ENCODE data around the gene GTF2IRD2. TPM values are rescaled to one million over a fixed set of nuclear protein-coding genes. Genes with fewer than 3 reads are reported as not detected.
"Not testable (repeated sequence)": the region's sequence is repeated elsewhere in the genome, so short reads cannot be mapped to it uniquely, and the experiment has no call there.

GTF2IRD2 gene
- total and polyA plus RNA-seq, 2 of the 4 experiments (the other 2 are of a cell fraction), result 2.9 to 5.2 TPM

DNA sequence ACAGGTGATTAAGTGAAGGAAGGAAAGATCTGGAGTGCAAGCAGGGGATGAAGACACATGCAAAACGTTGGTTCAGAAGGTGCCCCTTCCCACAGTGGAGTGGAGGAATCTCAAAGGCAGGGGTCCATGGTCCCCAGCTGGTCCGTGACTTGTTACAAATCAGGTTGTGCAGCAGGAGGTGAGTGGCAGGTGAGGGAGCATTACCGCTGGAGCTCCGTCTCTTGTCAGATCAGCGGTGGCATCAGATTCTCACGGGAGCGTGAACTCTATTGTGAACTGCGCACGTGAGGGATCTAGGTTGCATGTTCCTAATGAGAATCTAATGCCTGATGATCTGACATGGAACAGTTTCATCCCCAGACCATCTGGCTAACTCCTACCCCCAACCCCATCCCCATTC lies 21.1 kb upstream of the GTF2IRD2 start:
- H3K4me2 ChIP-seq (ENCODE audit: low read depth, low read length); H2BK15ac ChIP-seq (ENCODE audit: low read depth, low read length); H3K4me3 ChIP-seq (ENCODE audit: insufficient read depth, low read depth, low read length); CTCF ChIA-PET; ATAC-seq (ENCODE audit: low read depth); H3K4me1 ChIP-seq (ENCODE audit: control insufficient read depth, insufficient read depth, low read length); H2AK5ac ChIP-seq (ENCODE audit: low read depth, low read length); BruUV-seq (replicated peaks); H3K18ac ChIP-seq (ENCODE audit: low read depth, low read length); in situ Hi-C loops (cut with MboI; ENCODE audit: low sequenced_read_pairs); H4K8ac ChIP-seq (ENCODE audit: low read depth in 2 of 2, low read length in 2 of 2); H3K27me3 ChIP-seq (ENCODE audit: control insufficient read depth, insufficient read depth, low read length); H3K9ac ChIP-seq (ENCODE audit: low read depth, low read length); H4K20me1 ChIP-seq (ENCODE audit: insufficient read depth, low read length); H3K9me3 ChIP-seq (ENCODE audit: control insufficient read depth, insufficient read depth, low read length); H2BK5ac ChIP-seq (ENCODE audit: low read depth, low read length, poor library complexity, severe bottlenecking); intact Hi-C loops (cut with micrococcal nuclease); POLR2A ChIA-PET (ENCODE audit: unreplicated experiment); H3K56ac ChIP-seq (ENCODE audit: extremely low read depth, insufficient read depth, low read length); H3K14ac ChIP-seq (replicated peaks; ENCODE audit: low read depth, low read length); H2BK20ac ChIP-seq (ENCODE audit: low read depth, low read length); H2BK120ac ChIP-seq (ENCODE audit: low read depth, low read length); H3K4ac ChIP-seq (ENCODE audit: low read depth, low read length); H3K9me1 ChIP-seq (ENCODE audit: insufficient read depth, low read length); H3K36me3 ChIP-seq (ENCODE audit: control insufficient read depth, insufficient read depth, low read length); dilution Hi-C loops (cut with HindIII; ENCODE audit: low sequenced_read_pairs, unreplicated experiment); H3K27ac ChIP-seq (ENCODE audit: insufficient read depth, low read length); H2AFZ ChIP-seq (replicated peaks; ENCODE audit: low read length, poor library complexity); H4K91ac ChIP-seq (ENCODE audit: insufficient read depth, low read depth, low read length); H4K5ac ChIP-seq (ENCODE audit: low read depth, low read length); H2AK9ac ChIP-seq (replicated peaks; ENCODE audit: low read depth, low read length, poor library complexity); DNase-seq; H3K79me1 ChIP-seq (ENCODE audit: low read depth in 1 of 2, low read length in 2 of 2); H3K23ac ChIP-seq (ENCODE audit: low read depth, low read length): not testable (repeated sequence)
- no CpG with 5 or more reads among the region's 9 CpGs for WGBS, 2 experiments (ENCODE audit: extremely low coverage in 2 of 2, insufficient read length in 1 of 2)

DNA sequence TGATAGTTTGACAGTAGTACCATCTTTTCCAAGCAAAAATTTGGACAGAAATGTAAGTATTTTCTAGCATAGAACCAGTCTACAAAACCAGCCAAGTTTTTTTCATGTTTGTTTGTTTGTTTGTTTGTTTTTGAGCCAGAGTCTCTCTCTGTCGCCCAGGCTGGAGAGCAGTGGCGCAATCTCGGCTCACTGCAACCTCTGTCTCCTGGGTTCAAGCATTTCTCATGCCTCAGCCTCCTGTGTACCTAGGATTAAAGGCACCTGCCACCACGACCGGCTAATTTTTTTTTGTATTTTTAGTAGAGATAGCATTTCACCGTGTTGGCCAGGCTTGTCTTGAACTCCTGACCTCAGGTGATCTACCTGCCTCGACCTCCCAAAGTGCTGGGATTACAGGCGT lies 14.4 kb upstream of the GTF2IRD2 start:
- H2AK9ac ChIP-seq (replicated peaks; ENCODE audit: low read depth, low read length, poor library complexity); H2AFZ ChIP-seq (replicated peaks; ENCODE audit: low read length, poor library complexity); H3K9ac ChIP-seq (ENCODE audit: low read depth, low read length); BruUV-seq (replicated peaks); H4K91ac ChIP-seq (ENCODE audit: insufficient read depth, low read depth, low read length); H3K27me3 ChIP-seq (ENCODE audit: control insufficient read depth, insufficient read depth, low read length); H3K4me2 ChIP-seq (ENCODE audit: low read depth, low read length); H3K14ac ChIP-seq (replicated peaks; ENCODE audit: low read depth, low read length); H3K79me1 ChIP-seq (ENCODE audit: low read depth in 1 of 2, low read length in 2 of 2); H2BK15ac ChIP-seq (ENCODE audit: low read depth, low read length); in situ Hi-C loops (cut with MboI; ENCODE audit: low sequenced_read_pairs); H3K56ac ChIP-seq (ENCODE audit: extremely low read depth, insufficient read depth, low read length); ATAC-seq (ENCODE audit: low read depth); H2AK5ac ChIP-seq (ENCODE audit: low read depth, low read length); H3K9me1 ChIP-seq (ENCODE audit: insufficient read depth, low read length); H3K23ac ChIP-seq (ENCODE audit: low read depth, low read length); H2BK20ac ChIP-seq (ENCODE audit: low read depth, low read length); H3K36me3 ChIP-seq (ENCODE audit: control insufficient read depth, insufficient read depth, low read length); H3K4me3 ChIP-seq (ENCODE audit: insufficient read depth, low read depth, low read length); H4K8ac ChIP-seq (ENCODE audit: low read depth in 2 of 2, low read length in 2 of 2); CTCF ChIA-PET; H4K20me1 ChIP-seq (ENCODE audit: insufficient read depth, low read length); H3K18ac ChIP-seq (ENCODE audit: low read depth, low read length); H3K4me1 ChIP-seq (ENCODE audit: control insufficient read depth, insufficient read depth, low read length); H3K4ac ChIP-seq (ENCODE audit: low read depth, low read length); H2BK120ac ChIP-seq (ENCODE audit: low read depth, low read length); H3K9me3 ChIP-seq (ENCODE audit: control insufficient read depth, insufficient read depth, low read length); H4K5ac ChIP-seq (ENCODE audit: low read depth, low read length); DNase-seq; H2BK5ac ChIP-seq (ENCODE audit: low read depth, low read length, poor library complexity, severe bottlenecking); POLR2A ChIA-PET (ENCODE audit: unreplicated experiment); H3K27ac ChIP-seq (ENCODE audit: insufficient read depth, low read length); dilution Hi-C loops (cut with HindIII; ENCODE audit: low sequenced_read_pairs, unreplicated experiment): not testable (repeated sequence)
- WGBS, 2 experiments (ENCODE audit: extremely low coverage in 2 of 2, insufficient read length in 1 of 2), result no CpG with 5 or more reads among the region's 8 CpGs
- intact Hi-C loops (cut with micrococcal nuclease), result loop anchor here (10.0 kb wide), 1 partner anchor 241 kb away; no protein-coding TSS in a partner anchor
